ENCODE measurements around the gene ICA1L. TPM values are rescaled to one million over a fixed set of nuclear protein-coding genes. Genes with fewer than 3 reads are reported as not detected.
"Not testable (repeated sequence)": the region's sequence is repeated elsewhere in the genome, so short reads cannot be mapped to it uniquely, and the experiment has no call there.

ICA1L gene
- total and polyA plus RNA-seq, 7 donors = 0.65 to 5.5 (median 5.0) TPM

DNA sequence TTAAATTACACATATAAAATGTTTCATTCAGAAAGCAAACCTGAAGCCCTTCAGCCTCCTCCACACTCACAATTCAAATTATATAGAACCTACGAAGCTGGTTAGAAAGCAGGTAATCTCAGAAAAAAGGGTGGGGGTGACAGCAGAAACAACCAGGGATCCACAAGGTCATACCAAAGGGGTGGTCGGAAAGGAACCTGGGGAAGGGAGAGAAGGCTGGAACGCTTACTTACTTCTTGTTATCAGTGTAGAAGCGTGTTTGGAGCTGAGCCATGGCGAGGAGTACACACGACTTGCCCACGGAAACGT is 39.6 kb upstream of the ICA1L start:
- Histone ChIP-seq H3K27me3 (ENCODE audit: insufficient read depth in 3 of 3, low read length in 2 of 3) (no peaks in the 10 kb centered on the region), H3K27ac (peak overlapping the region; percentile 89), H3K4me3 (peak overlapping the region; percentile 67), H3K9me3 (no peaks in the 10 kb centered on the region), H3K4me1 (peaks cover 23% of the 10 kb centered on the region), H3K36me3 (ENCODE audit: insufficient read depth in 1 of 2, low read depth in 1 of 2) (peaks cover 0 to 15% of the 10 kb centered on the region in 2 donors)
- 0% methylated on average over 8 of the region's 8 CpGs for WGBS, 3 donors
- ATAC-seq (no peak), DNase-seq (no peak)
- no peak for TF ChIP-seq CTCF (IDR thresholded peaks at IDR 0.05)
- intact Hi-C loops (cut with DNase I) = loop anchor here (2.0 to 5.0 kb wide), 2 partner anchors 279 to 328 kb away; partner anchors contain the start of genes CYP20A1 (in 1 of the 2) and FAM117B (in 1 of the 2)

GRCh38 chr2:202910698-202911097 is 39.1 kb upstream of the ICA1L start:
- Histone ChIP-seq H3K27ac (peak overlapping the region; percentile 89), H3K4me3 (peak overlapping the region; percentile 67), H3K36me3 (ENCODE audit: insufficient read depth in 1 of 2, low read depth in 1 of 2) (peaks cover 0 to 20% of the 10 kb centered on the region in 2 donors), H3K4me1 (peaks cover 23% of the 10 kb centered on the region), H3K9me3 (no peaks in the 10 kb centered on the region), H3K27me3 (ENCODE audit: insufficient read depth in 3 of 3, low read length in 2 of 3) (no peaks in the 10 kb centered on the region)
- TF ChIP-seq CTCF (IDR thresholded peaks at IDR 0.05) = no peak
- ATAC-seq (no peak), DNase-seq (no peak)
- intact Hi-C loops (cut with DNase I) = loop anchor here (2.0 to 5.0 kb wide), 2 partner anchors 278 to 328 kb away; partner anchors contain the start of genes CYP20A1 (in 1 of the 2) and FAM117B (in 1 of the 2)
- 11 to 18% (median 17%) methylated on average over 3 of the region's 3 CpGs for WGBS, 3 donors

DNA sequence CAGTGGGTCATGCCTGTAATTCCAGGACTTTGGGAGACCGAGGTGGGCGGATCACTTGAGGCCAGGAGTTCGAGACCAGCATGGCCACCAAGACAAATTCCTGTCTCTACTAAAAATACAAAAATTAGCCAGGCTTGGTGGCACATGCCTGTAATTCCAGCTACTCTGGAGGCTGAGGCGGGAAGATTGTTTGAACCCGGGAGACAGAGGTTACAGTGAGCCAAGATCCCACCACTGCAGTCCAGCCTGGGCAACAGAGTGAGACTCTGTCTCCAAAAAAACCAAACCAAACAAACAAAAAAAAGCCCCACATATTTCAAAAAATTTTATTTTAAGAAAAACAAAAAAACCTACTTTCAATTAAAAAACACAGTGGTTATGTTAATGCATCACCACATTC is 38.7 kb upstream of the ICA1L start:
- WGBS, 3 donors = 88 to 95% (median 89%) methylated on average over 5 of the region's 5 CpGs
- H3K27me3 ChIP-seq (ENCODE audit: insufficient read depth in 3 of 3, low read length in 2 of 3); DNase-seq; H3K9me3 ChIP-seq; ATAC-seq; H3K27ac ChIP-seq: not testable (repeated sequence)
- H3K36me3 ChIP-seq (ENCODE audit: insufficient read depth in 1 of 2, low read depth in 1 of 2) = peaks cover 0 to 22% of the 10 kb centered on the region in 2 donors
- peak overlapping the region; percentile 67 for H3K4me3 ChIP-seq
- intact Hi-C loops (cut with DNase I) = loop anchor here (2.0 to 5.0 kb wide), 2 partner anchors 278 to 329 kb away; partner anchors contain the start of genes CYP20A1 (in 1 of the 2) and FAM117B (in 1 of the 2)
- H3K4me1 ChIP-seq = peaks cover 23% of the 10 kb centered on the region

GRCh38 chr2:202909394-202910192 is 38.0 kb upstream of the ICA1L start:
- WGBS, 3 donors = 93 to 94% (median 93%) methylated on average over 6 of the region's 6 CpGs
- H3K36me3 ChIP-seq (ENCODE audit: insufficient read depth in 1 of 2, low read depth in 1 of 2) = peaks cover 0 to 25% of the 10 kb centered on the region in 2 donors
- no peaks in the 10 kb centered on the region for H3K27me3 ChIP-seq (ENCODE audit: insufficient read depth in 3 of 3, low read length in 2 of 3)
- peaks cover 23% of the 10 kb centered on the region for H3K4me1 ChIP-seq
- H3K4me3 ChIP-seq = peak overlapping the region; percentile 67
- ATAC-seq (no peak), DNase-seq (no peak)
- H3K27ac ChIP-seq = no peak overlapping the region
- no peak for TF ChIP-seq CTCF (IDR thresholded peaks at IDR 0.05)
- H3K9me3 ChIP-seq = no peaks in the 10 kb centered on the region
- intact Hi-C loops (cut with DNase I) = loop anchor here (2.0 to 5.0 kb wide), 4 partner anchors 37 to 329 kb away; partner anchors contain the start of genes CYP20A1 (in 2 of the 2), FAM117B (in 1 of the 2) and ICA1L (in 1 of the 2)

DNA sequence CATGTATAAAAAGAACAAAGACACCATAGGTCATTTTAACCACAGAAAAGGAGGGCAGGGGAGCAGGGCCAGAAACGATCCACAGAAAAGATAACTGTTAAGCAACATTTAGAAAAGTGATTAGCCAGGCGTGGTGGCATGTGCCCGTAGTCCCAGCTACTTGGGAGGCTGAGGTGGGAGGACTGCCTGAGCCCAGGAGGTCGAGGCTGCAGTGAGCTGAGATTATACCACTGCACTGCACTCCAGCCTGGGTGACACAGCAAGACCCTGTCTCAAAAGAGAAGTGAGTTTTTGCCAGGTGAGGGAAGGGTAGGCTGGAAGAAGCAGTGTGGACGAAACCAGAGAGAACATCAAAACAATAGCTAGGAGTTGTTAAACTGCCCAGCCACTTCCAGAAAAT is 36.6 kb upstream of the ICA1L start:
- H3K4me1 ChIP-seq = peaks cover 18% of the 10 kb centered on the region
- no peak for TF ChIP-seq CTCF (IDR thresholded peaks at IDR 0.05)
- H3K4me3 ChIP-seq = no peak overlapping the region
- H3K36me3 ChIP-seq (ENCODE audit: insufficient read depth in 1 of 2, low read depth in 1 of 2) = peaks cover 0 to 25% of the 10 kb centered on the region in 2 donors
- H3K9me3 ChIP-seq = no peaks in the 10 kb centered on the region
- DNase-seq = no peak
- no peaks in the 10 kb centered on the region for H3K27me3 ChIP-seq (ENCODE audit: insufficient read depth in 3 of 3, low read length in 2 of 3)
- H3K27ac ChIP-seq = no peak overlapping the region
- 85 to 88% (median 87%) methylated on average over 5 of the region's 5 CpGs for WGBS, 3 donors
- ATAC-seq = no peak
- intact Hi-C loops (cut with DNase I) = loop anchor here (5.0 kb wide), 2 partner anchors 36 to 329 kb away; partner anchors contain the start of genes CYP20A1 (in 1 of the 2) and ICA1L (in 1 of the 2)

- Histone ChIP-seq H3K36me3 (ENCODE audit: insufficient read depth in 1 of 2, low read depth in 1 of 2) (peaks cover 2 to 37% of the 10 kb centered on the region in 2 donors), H3K4me1 (peaks cover 13% of the 10 kb centered on the region)
- ATAC-seq; H3K27me3 ChIP-seq (ENCODE audit: insufficient read depth in 3 of 3, low read length in 2 of 3); DNase-seq; H3K9me3 ChIP-seq; H3K4me3 ChIP-seq; H3K27ac ChIP-seq: not testable (repeated sequence)
- intact Hi-C loops (cut with DNase I) = loop anchor here (5.0 kb wide), 2 partner anchors 33 to 332 kb away; partner anchors contain the start of genes CYP20A1 (in 1 of the 2) and ICA1L (in 1 of the 2)
These were observed 33.9 kb upstream of the ICA1L start for GRCh38 chr2:202905507-202905906.

Data from psoas muscle (tissue), 8 donors.